Activated T-cell treated with anti-CD3 and anti-CD28 coated beads for 4 hours (primary cell): ENCODE measurements around the gene RTN4.
"Not testable (repeated sequence)": the region's sequence is repeated elsewhere in the genome, so short reads cannot be mapped to it uniquely, and the experiment has no call there.

ENCODE experiments used
- DNase-seq: peaks from one replicate; pipeline ENCODE4 v3.0.0-alpha.2; 2020

The RTN4 gene

GRCh38 chr2:55009277-55010060, 40.8 kb downstream of the RTN4 start:
- DNase-seq: no peak

GRCh38 chr2:55006306-55006705, 43.9 kb downstream of the RTN4 start:
- no peak for DNase-seq

GRCh38 chr2:55003706-55004639, 46.3 kb downstream of the RTN4 start:
- DNase-seq: no peak

GRCh38 chr2:55001716-55002115, 48.5 kb downstream of the RTN4 start:
- DNase-seq: no peak

- DNase-seq: no peak
Observed at GRCh38 chr2:55000341-55000740, 49.9 kb downstream of the RTN4 start.

- DNase-seq: no peak
Observed at GRCh38 chr2:54999182-54999581, 51.1 kb downstream of the RTN4 start.

- no peak for DNase-seq
Observed at GRCh38 chr2:54997826-54998225, 52.4 kb downstream of the RTN4 start.

GRCh38 chr2:54995553-54995952, 54.7 kb downstream of the RTN4 start:
- DNase-seq: no peak

GRCh38 chr2:54990694-54991093, 59.6 kb downstream of the RTN4 start:
- DNase-seq: not testable (repeated sequence)

- no peak for DNase-seq
Observed at GRCh38 chr2:54988612-54989011, 61.6 kb downstream of the RTN4 start.

- DNase-seq: no peak
Observed at GRCh38 chr2:54986264-54986663, 64.0 kb downstream of the RTN4 start.

- DNase-seq: no peak
Observed at GRCh38 chr2:54984476-54984875, 65.8 kb downstream of the RTN4 start.

GRCh38 chr2:54983345-54984220, 66.7 kb downstream of the RTN4 start:
- no peak for DNase-seq

GRCh38 chr2:54981385-54981784, 68.9 kb downstream of the RTN4 start:
- no peak for DNase-seq

GRCh38 chr2:54979321-54980044, 70.8 kb downstream of the RTN4 start:
- no peak for DNase-seq

- no peak for DNase-seq
Observed at GRCh38 chr2:54977149-54977548, 73.1 kb downstream of the RTN4 start.

GRCh38 chr2:54975598-54976492, 74.4 kb downstream of the RTN4 start:
- DNase-seq: no peak

GRCh38 chr2:54975175-54975574, 75.1 kb downstream of the RTN4 start:
- no peak for DNase-seq

- DNase-seq: no peak
Observed at GRCh38 chr2:54969940-54970338, 80.3 kb downstream of the RTN4 start.

- DNase-seq: no peak
Observed at GRCh38 chr2:54969295-54969939, 80.8 kb downstream of the RTN4 start.
